Measurements from ENCODE around the gene NPB.

DNA sequence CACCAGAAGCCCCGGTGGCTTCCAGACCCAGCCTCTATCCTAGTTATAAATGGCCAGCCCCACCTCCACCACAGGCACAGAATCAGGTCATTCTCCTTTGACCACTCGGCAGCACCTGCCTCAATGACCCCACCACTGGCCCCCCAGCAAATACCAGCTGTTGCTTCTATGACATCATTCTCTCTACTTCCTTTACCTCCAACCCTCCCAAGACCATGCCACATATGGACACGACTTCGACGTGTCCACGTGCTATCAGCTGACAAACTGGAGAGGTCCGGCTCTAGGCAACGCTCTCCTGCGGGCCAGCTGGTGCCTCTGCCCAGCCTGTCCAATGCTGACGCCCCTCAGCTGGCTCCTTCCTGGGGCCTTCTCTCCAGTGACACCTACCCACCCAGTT is 16.6 kb upstream of the NPB start:
- no peak for TF ChIP-seq POLR2AphosphoS5 (IDR thresholded peaks at IDR 0.05; ENCODE audit: low read depth, low read length)
- TF ChIP-seq, protein P1, sequence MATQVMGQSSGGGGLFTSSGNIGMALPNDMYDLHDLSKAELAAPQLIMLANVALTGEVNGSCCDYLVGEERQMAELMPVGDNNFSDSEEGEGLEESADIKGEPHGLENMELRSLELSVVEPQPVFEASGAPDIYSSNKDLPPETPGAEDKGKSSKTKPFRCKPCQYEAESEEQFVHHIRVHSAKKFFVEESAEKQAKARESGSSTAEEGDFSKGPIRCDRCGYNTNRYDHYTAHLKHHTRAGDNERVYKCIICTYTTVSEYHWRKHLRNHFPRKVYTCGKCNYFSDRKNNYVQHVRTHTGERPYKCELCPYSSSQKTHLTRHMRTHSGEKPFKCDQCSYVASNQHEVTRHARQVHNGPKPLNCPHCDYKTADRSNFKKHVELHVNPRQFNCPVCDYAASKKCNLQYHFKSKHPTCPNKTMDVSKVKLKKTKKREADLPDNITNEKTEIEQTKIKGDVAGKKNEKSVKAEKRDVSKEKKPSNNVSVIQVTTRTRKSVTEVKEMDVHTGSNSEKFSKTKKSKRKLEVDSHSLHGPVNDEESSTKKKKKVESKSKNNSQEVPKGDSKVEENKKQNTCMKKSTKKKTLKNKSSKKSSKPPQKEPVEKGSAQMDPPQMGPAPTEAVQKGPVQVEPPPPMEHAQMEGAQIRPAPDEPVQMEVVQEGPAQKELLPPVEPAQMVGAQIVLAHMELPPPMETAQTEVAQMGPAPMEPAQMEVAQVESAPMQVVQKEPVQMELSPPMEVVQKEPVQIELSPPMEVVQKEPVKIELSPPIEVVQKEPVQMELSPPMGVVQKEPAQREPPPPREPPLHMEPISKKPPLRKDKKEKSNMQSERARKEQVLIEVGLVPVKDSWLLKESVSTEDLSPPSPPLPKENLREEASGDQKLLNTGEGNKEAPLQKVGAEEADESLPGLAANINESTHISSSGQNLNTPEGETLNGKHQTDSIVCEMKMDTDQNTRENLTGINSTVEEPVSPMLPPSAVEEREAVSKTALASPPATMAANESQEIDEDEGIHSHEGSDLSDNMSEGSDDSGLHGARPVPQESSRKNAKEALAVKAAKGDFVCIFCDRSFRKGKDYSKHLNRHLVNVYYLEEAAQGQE (IDR thresholded peaks at IDR 0.05; ENCODE audit: insufficient read depth in 1 of 2, low read depth in 2 of 2, low read length in 2 of 2) = no peak
